Endothelial cell (in vitro differentiated cells): Measurements from ENCODE around the gene ATP9A. TPM values are rescaled to one million over a fixed set of nuclear protein-coding genes. Genes with fewer than 3 reads are reported as not detected.

Experiments
- DNase-seq: peaks from one replicate; pipeline ENCODE4 v3.0.0; 2021; ENCODE audit warnings: low spot score
- H3K27ac Mint-ChIP-seq: one replicate; pipeline ENCODE4 v1.8.0; 2021; ENCODE audit warnings: mixed read lengths, inconsistent platforms; ENCODE audit not compliant: unreplicated experiment
- H3K27me3 Mint-ChIP-seq: one replicate; pipeline ENCODE4 v1.8.0; 2021; ENCODE audit warnings: mild to moderate bottlenecking, moderate library complexity, mixed read lengths, inconsistent platforms; ENCODE audit not compliant: unreplicated experiment
- H3K36me3 Mint-ChIP-seq: one replicate; pipeline ENCODE4 v1.8.0; 2021; ENCODE audit warnings: mild to moderate bottlenecking, low read depth, mixed read lengths, inconsistent platforms; ENCODE audit not compliant: unreplicated experiment
- H3K4me1 Mint-ChIP-seq: one replicate; pipeline ENCODE4 v1.8.0; 2021; ENCODE audit warnings: mild to moderate bottlenecking, mixed read lengths, inconsistent platforms; ENCODE audit not compliant: unreplicated experiment
- H3K4me3 Mint-ChIP-seq: one replicate; pipeline ENCODE4 v1.8.0; 2021; ENCODE audit warnings: mild to moderate bottlenecking, mixed read lengths, inconsistent platforms; ENCODE audit not compliant: unreplicated experiment
- H3K9me3 Mint-ChIP-seq: one replicate; pipeline ENCODE4 v1.8.0; 2021; ENCODE audit warnings: mixed read lengths, inconsistent platforms; ENCODE audit not compliant: unreplicated experiment
- CTCF ChIP-seq: fragments of 200-600 bp; sonication (generic); IDR thresholded peaks from one replicate; pipeline ENCODE4 v1.5.0; 2021; ENCODE audit warnings: antibody characterized with exemption; ENCODE audit not compliant: unreplicated experiment
- total RNA-seq: library from RNA; stranded (reverse); fragmentation: NEBNext Ultra II Directional; extraction: Animal tissue kit (Norgen Biotek cat#: 25700); gene quantifications from one replicate; pipeline ENCODE4 v1.2.1, GENCODE V29; 2021; ENCODE audit not compliant: unreplicated experiment

Gene ATP9A
- total RNA-seq, 1 donor from 2014 or later = 30.6 TPM

GRCh38 chr20:51703400-51704287 lies 64.5 kb downstream of the ATP9A start:
- H3K4me1 Mint-ChIP-seq = no peaks in the 10 kb centered on the region

DNA sequence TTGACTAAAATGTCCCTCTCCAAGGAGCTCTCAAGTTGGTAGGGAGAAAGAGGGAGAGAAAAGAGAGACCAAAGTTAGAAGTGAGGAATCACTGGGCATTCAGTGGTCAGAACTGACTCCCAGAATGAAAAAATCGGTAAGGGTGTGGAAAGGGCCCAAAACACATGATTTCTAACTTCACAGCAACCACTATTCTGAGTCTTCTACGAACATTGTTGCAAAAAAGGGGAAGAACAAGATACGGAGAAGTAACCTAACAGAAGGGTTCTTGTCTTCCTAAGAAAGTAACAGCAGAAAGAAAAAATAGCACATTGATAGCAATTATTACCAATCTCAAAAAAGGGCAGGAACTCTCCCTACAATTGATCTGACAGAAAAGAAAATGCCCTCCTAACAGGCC lies 65.6 kb downstream of the ATP9A start:
- Mint-ChIP-seq H3K27me3 (peaks cover 2% of the 10 kb centered on the region), H3K27ac (no peak overlapping the region), H3K4me1 (peaks cover 1% of the 10 kb centered on the region), H3K9me3 (no peaks in the 10 kb centered on the region), H3K36me3 (no peaks in the 10 kb centered on the region), H3K4me3 (no peak overlapping the region)
- DNase-seq = no peak
- TF ChIP-seq CTCF = no peak

More at GRCh38 chr20:51703400-51704287, 64.5 kb downstream of the ATP9A start:
- no peaks in the 10 kb centered on the region for H3K36me3 Mint-ChIP-seq
- H3K9me3 Mint-ChIP-seq = no peaks in the 10 kb centered on the region
- DNase-seq = no peak
- TF ChIP-seq CTCF = no peak
- no peak overlapping the region for H3K4me3 Mint-ChIP-seq
- H3K27me3 Mint-ChIP-seq = no peaks in the 10 kb centered on the region
- H3K27ac Mint-ChIP-seq = no peak overlapping the region

- TF ChIP-seq CTCF = peak; percentile 92
- no peaks in the 10 kb centered on the region for H3K9me3 Mint-ChIP-seq
These were observed 67.3 kb downstream of the ATP9A start for GRCh38 chr20:51700809-51701285.

GRCh38 chr20:51698252-51698651 lies 69.9 kb downstream of the ATP9A start:
- no peak for TF ChIP-seq CTCF
- no peaks in the 10 kb centered on the region for H3K9me3 Mint-ChIP-seq
- no peak for DNase-seq
- H3K27me3 Mint-ChIP-seq = peaks cover 3% of the 10 kb centered on the region
- H3K4me3 Mint-ChIP-seq = no peak overlapping the region
- peaks cover under 1% of the 10 kb centered on the region for H3K36me3 Mint-ChIP-seq
- H3K27ac Mint-ChIP-seq = no peak overlapping the region
- H3K4me1 Mint-ChIP-seq = peaks cover 23% of the 10 kb centered on the region

More at GRCh38 chr20:51700809-51701285, 67.3 kb downstream of the ATP9A start:
- Mint-ChIP-seq H3K27ac (no peak overlapping the region), H3K4me3 (no peak overlapping the region), H3K27me3 (peaks cover 2% of the 10 kb centered on the region), H3K4me1 (peaks cover 17% of the 10 kb centered on the region), H3K36me3 (no peaks in the 10 kb centered on the region)
- DNase-seq = peak; percentile 34
